ENCODE data around the gene USP24. TPM values are rescaled to one million over a fixed set of nuclear protein-coding genes. Genes with fewer than 3 reads are reported as not detected.

Gene USP24
- total RNA-seq, 4 donors from 2014 or later = 14.9 to 66.1 (median 44.1) TPM

- no peaks in the 10 kb centered on the region for H3K9me3 ChIP-seq
- intact Hi-C loops (cut with DNase I; ENCODE audit: low total_unique reads) = no loop called here
- H3K4me3 ChIP-seq = no peak overlapping the region
- H3K4me1 ChIP-seq = no peaks in the 10 kb centered on the region
- H3K27me3 ChIP-seq = no peaks in the 10 kb centered on the region
- DNase-seq = no peak
- no peaks in the 10 kb centered on the region for H3K36me3 ChIP-seq
- no peak overlapping the region for H3K27ac ChIP-seq
- TF ChIP-seq POLR2A (IDR thresholded peaks at IDR 0.05) (no peak), CTCF (IDR thresholded peaks at IDR 0.05) (no peak)
These were observed 145.9 kb downstream of the USP24 start for GRCh38 chr1:55069280-55069679.

GRCh38 chr1:55068638-55069037, 146.5 kb downstream of the USP24 start:
- Histone ChIP-seq H3K36me3 (no peaks in the 10 kb centered on the region), H3K4me3 (no peak overlapping the region), H3K9me3 (no peaks in the 10 kb centered on the region), H3K27me3 (no peaks in the 10 kb centered on the region), H3K27ac (no peak overlapping the region), H3K4me1 (no peaks in the 10 kb centered on the region)
- TF ChIP-seq POLR2A (IDR thresholded peaks at IDR 0.05) = no peak
- intact Hi-C loops (cut with DNase I; ENCODE audit: low total_unique reads) = no loop called here
- no peak for DNase-seq

- H3K9me3 ChIP-seq = no peaks in the 10 kb centered on the region
- H3K27me3 ChIP-seq = no peaks in the 10 kb centered on the region
- no peaks in the 10 kb centered on the region for H3K36me3 ChIP-seq
- DNase-seq = no peak
- H3K27ac ChIP-seq = no peak overlapping the region
- H3K4me1 ChIP-seq = no peaks in the 10 kb centered on the region
- intact Hi-C loops (cut with DNase I; ENCODE audit: low total_unique reads) = no loop called here
- no peak overlapping the region for H3K4me3 ChIP-seq
- TF ChIP-seq CTCF (IDR thresholded peaks at IDR 0.05) (no peak), POLR2A (IDR thresholded peaks at IDR 0.05) (no peak)
These were observed 147.2 kb downstream of the USP24 start for GRCh38 chr1:55067914-55068313.

GRCh38 chr1:55067022-55067778, 148.0 kb downstream of the USP24 start:
- Histone ChIP-seq H3K4me3 (no peak overlapping the region), H3K27ac (no peak overlapping the region), H3K27me3 (no peaks in the 10 kb centered on the region), H3K4me1 (no peaks in the 10 kb centered on the region), H3K9me3 (no peaks in the 10 kb centered on the region), H3K36me3 (no peaks in the 10 kb centered on the region)
- intact Hi-C loops (cut with DNase I; ENCODE audit: low total_unique reads) = no loop called here
- TF ChIP-seq POLR2A (IDR thresholded peaks at IDR 0.05) (no peak), CTCF (IDR thresholded peaks at IDR 0.05) (no peak)
- DNase-seq = no peak

GRCh38 chr1:55065648-55066047, 149.5 kb downstream of the USP24 start:
- no peak for DNase-seq
- Histone ChIP-seq H3K9me3 (no peaks in the 10 kb centered on the region), H3K27me3 (no peaks in the 10 kb centered on the region), H3K36me3 (no peaks in the 10 kb centered on the region), H3K27ac (no peak overlapping the region), H3K4me3 (no peak overlapping the region), H3K4me1 (no peaks in the 10 kb centered on the region)
- intact Hi-C loops (cut with DNase I; ENCODE audit: low total_unique reads) = no loop called here
- no peak for TF ChIP-seq CTCF (IDR thresholded peaks at IDR 0.05)
- TF ChIP-seq POLR2A (IDR thresholded peaks at IDR 0.05) = no peak

All from uterus (tissue), 4 donors.